GM21390 (cell line): ENCODE data around the gene TACC3.

Experiments used
- ATAC-seq: cut with Tn5 transposase; IDR thresholded peaks from one replicate; pipeline ENCODE4 v1.9.1; 2021; ENCODE audit not compliant: unreplicated experiment

The TACC3 gene

DNA sequence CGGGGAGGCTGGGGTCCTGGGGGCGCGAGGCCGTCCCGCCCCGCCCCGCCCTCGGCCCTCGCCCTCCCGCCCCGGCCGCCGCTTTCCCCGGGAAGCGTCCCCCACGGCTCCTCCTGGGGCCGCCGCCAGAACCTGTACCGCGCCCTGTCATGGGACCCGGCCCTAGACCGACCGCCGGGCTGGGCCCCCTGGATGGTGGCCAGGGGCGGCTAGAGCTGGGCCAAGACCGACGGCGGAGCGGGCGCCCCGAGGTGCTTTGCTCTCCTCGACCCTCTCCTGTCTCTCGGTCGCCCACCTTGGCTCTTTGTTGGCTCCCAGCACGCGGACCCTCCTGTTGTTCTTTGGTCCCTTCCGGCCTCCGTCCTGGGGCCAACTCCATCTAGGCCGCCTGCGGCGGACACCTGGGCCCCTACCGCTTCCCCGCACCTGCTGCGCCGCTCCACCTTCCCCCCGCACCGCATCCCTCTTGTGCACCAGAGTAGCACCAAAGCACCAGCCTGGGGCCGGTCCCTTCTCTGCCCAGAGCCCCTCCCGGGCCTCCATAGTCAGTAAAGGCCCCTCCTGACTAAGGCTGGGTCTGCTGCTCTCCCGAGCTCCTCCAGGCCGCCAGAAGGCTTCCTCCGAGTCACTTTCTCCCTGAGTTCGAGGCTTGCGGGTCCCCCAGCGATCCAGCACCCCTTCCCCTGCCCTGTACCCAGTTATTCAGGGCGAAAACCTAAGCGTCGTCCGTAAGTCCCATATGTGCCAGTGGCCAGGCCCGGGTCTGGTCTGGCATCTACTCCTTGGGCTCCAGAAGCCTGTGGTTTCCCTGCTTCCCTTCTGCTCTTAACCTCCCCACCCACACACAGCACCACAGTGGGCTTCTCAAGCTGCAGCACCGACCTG lies 587 bp downstream of the TACC3 start:
- ATAC-seq = no peak

DNA sequence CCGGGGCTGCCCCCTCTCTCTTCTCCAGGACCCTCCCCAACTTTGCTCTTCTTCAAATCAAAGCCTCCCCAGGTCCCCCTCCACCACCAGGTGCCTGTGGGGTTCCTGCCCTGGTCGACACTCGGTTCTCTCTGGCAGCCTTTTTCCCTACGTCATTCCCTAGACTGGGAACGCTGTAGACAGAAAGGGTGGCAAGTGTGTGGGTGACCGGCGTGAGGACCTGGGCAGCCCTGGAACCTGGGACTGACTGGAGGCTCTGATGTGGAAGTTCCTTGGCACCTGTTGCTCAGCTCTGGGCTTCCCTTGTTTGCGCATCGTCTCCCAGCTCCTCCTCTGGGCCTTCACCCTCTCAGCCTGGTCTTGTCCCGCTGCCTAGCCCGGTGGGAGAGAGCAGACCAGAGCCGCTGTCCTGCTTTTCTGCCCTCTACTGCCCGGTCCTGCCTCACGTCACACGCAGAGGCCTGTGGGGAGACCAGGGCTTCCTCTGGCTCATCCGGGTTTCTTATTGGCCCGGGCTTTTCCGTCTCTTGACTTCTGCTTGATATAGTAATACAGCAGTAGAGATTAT lies 1.3 kb downstream of the TACC3 start:
- ATAC-seq = no peak

DNA sequence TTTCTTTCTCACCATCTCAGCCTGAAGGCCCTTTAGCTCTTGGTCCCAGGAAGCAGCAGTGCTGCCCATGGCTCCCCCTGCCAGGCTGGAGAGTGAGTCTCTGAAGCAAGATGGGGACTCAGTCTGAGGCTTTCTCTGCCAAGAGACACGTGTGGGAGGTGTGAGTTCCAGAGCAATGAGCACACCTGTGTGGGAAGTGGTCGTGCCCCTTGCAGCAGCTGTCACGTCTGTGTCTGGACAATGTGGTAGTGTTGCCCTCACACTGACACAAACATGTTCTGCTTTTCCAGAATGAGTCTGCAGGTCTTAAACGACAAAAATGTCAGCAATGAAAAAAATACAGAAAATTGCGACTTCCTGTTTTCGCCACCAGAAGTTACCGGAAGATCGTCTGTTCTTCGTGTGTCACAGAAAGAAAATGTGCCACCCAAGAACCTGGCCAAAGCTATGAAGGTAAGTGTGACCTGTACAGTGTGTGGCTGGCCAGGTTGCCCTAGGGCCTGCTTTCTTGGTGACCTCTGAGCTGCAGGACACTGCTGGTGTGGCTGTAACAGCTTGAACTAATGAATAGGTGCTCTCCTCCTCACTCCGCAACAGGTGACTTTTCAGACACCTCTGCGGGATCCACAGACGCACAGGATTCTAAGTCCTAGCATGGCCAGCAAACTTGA lies 1.9 kb downstream of the TACC3 start:
- ATAC-seq = no peak

DNA sequence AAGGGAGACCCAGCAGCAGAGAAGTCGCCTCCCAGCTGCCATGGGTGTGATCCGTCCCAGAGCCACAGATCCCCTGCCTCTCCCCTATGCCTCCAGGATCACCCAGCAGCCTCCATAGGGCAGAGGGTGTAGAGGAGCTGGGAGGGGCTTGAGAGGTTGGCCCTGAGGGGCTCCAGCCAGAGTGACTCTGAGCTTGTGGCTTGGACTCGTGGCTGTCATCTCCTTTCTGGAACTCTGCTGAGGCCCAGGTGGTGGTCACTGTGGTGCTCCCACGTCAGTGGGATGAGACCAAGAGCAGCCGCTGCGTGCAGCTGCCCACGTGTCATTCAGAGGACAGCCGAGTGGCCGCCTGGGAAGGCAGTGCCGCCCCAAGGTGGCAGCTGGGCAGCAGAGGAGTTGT lies 4.2 kb downstream of the TACC3 start:
- no peak for ATAC-seq

DNA sequence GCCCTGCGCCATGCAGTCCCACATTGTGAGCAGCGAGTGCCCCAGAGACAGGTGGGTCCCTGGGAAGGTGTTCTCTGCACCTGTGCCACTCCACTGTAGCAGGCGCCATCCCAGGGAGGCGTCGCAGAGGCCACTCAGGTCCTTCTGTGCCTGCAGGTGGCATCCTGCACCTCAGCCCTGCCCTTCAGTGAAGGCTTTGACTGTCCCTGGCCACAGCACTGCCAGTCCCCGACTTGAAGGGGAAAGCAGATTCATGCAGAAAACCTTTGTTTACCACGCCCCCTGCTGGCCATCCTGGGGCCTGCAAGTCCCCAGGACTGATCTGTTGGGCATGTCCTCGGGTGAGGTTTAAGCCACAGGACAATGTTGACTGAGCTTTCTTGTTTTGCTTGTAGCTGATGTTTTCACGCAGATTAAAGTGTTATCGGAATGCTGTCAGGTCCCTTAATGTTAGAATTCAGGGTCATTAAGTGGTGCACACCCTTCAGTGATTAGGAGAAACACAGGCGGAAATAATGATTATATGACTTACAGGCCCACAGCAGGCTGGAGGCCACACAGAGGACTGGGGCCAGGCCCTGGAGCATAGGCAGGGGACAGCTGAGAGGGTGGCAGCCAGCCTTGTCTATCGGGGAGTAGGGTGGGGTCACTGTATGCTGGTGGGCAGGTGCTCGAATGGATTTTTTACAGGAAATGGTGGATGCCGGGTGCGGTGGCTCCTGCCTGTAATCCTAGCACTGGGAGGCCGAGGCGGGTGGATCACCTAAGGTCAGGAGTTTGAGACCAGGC lies 5.0 kb downstream of the TACC3 start:
- ATAC-seq = no peak

DNA sequence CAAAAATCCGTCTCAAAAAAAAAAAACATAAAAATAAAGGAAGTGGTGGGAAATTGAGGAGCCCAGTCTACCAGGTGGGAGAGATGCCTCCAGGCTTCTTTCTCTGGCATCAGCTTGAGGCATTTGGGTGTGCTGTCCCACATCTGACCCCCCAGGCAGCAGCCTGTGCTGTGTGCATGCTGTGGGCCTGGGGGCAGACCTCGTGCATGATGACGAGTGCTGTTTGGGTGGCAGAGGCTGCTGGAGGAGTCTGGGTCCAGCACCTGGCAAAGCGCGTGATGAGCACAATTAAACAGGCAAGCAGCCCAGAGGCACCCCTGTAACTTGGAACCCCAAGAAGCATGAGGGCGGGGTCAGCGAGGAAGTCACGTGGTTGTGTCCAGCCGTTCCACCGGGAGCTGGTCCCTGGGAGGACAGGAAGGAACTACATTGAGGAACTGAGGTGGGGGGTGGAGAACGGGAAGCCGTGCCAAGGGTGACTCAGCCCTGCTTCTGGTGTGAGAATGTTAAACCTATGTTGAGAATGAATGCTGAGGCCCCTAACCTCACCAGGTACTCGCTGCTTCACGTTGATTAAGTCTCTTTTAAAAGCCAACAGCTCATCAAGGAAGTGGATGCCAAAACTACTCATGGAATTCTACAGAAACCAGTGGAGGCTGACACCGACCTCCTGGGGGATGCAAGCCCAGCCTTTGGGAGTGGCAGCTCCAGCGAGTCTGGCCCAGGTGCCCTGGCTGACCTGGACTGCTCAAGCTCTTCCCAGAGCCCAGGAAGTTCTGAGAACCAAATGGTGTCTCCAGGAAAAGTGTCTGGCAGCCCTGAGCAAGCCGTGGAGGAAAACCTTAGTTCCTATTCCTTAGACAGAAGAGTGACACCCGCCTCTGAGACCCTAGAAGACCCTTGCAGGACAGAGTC lies 6.1 kb downstream of the TACC3 start:
- no peak for ATAC-seq

DNA sequence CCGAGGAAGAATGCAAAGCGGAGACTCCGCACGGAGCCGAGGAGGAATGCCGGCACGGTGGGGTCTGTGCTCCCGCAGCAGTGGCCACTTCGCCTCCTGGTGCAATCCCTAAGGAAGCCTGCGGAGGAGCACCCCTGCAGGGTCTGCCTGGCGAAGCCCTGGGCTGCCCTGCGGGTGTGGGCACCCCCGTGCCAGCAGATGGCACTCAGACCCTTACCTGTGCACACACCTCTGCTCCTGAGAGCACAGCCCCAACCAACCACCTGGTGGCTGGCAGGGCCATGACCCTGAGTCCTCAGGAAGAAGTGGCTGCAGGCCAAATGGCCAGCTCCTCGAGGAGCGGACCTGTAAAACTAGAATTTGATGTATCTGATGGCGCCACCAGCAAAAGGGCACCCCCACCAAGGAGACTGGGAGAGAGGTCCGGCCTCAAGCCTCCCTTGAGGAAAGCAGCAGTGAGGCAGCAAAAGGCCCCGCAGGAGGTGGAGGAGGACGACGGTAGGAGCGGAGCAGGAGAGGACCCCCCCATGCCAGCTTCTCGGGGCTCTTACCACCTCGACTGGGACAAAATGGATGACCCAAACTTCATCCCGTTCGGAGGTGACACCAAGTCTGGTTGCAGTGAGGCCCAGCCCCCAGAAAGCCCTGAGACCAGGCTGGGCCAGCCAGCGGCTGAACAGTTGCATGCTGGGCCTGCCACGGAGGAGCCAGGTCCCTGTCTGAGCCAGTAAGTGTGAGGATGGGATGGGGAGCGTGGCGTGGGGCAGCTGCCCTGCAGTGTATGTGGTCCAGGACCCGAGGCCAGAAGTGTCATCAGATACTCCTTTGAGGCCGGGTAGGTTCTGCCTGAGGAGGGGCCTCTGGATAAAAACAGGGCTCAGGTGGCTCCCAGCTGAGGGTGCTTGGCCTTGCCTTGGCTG lies 7.0 kb downstream of the TACC3 start:
- no peak for ATAC-seq

DNA sequence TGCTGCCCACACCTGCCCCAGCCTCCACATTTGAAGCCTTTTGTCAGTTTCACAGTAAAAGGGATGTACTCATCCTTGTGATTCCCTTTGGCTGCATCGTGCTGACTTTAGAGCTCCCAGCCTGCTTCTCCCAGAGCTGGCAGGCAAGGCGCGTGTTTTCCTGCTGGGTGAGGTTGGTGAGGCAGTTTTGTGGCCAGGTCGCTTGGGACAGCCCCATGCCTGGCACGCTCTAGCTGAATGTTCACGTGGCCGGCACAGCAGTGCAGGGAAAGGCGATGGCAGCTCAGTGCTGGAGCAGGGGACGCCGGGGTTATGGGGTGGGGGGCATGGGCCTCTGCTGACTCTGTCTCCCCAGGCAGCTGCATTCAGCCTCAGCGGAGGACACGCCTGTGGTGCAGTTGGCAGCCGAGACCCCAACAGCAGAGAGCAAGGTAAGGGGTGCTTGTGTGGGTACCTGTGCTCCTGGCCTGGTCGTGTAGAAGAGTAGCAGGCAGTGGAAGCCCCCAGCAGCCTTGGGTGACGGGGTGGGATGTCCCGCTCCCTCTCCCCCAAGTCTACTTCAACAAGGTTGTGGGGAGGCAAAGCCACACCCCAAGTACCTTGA lies 9.3 kb downstream of the TACC3 start:
- ATAC-seq = no peak

DNA sequence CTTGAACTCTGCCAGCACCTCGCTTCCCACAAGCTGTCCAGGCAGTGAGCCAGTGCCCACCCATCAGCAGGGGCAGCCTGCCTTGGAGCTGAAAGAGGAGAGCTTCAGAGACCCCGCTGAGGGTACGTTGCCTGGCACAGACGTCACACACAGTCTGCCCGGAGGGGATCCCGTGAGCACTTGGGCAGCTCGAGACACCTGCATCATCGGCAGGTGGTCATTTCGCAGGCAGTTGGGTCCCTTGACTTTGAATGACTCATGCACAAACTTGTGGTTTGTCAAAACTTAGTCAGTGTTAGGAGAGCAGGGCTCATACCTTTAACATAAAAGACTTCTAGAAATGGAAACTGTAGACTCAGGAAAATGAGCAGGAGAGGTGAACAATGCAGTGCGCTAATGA lies 9.9 kb downstream of the TACC3 start:
- no peak for ATAC-seq

DNA sequence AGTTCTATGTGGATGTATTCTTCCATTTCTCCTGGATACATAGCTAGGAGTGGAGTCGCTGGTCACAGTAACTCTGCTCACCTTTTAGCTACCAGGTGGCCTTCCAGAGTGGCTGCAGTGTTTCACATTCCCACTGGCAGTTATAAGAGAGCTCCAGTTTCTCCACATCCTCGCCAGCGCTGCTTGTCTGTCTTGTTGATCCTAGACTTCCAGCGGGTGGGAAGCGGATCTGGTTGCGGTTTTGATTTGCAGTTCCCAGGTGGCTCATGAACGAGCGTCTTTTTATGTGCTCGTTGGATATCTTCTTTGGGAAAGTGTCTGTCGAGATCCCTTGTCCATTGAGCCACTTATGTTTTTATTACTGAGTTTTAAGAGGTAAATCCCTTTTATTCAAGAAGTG lies 11.6 kb downstream of the TACC3 start:
- ATAC-seq = no peak

DNA sequence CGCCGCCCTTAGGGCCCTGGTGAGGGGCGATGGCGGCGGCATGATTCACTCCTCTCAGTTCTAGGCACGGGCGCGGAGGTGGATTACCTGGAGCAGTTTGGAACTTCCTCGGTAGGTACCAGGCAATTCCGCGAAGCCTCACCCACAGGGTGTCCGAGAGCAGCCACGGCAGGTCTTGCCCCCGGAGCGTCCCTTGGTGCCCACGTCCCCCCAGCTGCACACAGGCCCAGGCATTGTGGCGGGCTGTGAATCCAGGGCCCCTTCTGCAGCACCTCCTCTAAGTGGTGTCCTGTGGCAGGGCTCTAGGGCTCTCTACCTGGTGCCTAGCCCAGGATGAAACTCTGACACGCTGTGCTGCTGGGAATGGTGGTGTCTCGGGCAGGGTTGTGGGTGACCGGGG lies 13.9 kb downstream of the TACC3 start:
- no peak for ATAC-seq

DNA sequence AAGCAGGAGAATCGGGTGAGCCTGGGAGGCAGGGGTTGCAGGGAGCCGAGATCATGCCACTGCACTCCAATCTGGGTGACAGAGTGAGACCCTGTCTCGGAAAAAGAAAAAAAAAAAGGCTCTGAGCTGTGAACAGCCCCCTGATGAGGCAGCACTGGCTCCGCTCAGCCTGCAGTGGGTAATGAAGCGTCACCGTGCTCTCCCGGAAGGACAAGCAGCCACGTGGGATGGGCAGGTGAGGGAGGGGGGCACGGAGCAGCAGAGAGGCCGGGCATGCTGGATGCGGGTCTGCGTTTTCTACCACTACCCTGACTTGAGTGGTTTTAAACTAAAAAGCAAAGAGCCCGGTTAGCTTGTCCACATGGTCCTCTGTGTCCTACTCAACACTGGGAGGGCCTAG lies 15.5 kb downstream of the TACC3 start:
- no peak for ATAC-seq

DNA sequence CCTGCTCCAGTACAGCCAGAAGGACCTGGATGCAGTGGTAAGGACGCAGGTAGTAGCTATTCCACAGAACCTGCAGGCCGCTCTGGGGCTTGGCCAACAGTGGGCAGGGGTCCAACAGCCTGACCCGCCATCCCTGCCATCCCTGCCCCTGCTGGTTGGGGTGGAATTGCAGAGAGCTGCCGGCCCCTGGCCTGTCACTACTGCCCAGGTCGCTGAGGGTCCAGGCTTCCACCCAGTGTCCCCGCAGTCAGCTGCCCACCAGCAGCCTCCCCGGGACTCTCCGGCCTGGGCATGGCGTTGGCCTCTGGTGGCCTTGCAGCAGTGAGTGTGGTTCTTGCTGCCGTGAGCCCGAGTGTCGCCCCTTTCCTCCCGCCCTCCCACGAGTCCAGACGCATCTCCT lies 16.3 kb downstream of the TACC3 start:
- no peak for ATAC-seq

DNA sequence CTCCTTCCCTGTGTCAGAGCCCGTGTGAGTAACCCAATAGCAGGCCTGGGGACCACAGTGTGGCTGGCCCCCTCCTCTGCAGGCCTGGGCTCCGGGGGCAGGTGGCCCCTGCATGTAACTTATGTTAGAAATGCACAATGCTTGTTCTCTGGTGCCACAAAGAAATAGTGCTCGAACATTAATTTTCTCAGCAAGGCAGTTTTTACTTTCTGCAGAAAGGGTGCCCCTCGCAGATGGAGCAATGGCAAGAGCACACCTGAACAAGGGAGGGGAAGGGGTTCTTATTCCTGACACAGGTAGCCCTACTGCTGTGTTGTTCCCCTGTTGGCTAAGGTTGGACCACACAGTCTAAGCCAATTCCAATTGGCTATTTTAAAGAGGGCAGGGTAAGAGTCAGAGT lies 17.1 kb downstream of the TACC3 start:
- no peak for ATAC-seq

DNA sequence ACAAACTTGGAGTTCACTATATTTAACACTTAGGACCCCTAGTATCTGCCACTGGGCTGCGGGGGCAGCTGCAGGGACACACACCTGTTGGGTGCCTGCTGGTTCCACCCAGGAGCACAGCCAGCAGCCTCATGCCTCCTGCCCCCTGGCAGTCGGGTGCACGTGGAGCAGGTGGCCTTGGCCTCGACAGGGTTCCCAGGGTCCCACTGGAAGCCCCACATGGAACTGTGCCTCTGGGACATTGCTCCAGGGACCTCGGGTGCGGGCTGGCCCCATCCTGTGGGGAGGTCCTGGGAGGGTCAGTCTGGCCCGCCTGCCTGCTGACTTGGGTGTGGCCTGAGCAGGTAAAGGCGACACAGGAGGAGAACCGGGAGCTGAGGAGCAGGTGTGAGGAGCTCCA lies 18.0 kb downstream of the TACC3 start:
- no peak for ATAC-seq

DNA sequence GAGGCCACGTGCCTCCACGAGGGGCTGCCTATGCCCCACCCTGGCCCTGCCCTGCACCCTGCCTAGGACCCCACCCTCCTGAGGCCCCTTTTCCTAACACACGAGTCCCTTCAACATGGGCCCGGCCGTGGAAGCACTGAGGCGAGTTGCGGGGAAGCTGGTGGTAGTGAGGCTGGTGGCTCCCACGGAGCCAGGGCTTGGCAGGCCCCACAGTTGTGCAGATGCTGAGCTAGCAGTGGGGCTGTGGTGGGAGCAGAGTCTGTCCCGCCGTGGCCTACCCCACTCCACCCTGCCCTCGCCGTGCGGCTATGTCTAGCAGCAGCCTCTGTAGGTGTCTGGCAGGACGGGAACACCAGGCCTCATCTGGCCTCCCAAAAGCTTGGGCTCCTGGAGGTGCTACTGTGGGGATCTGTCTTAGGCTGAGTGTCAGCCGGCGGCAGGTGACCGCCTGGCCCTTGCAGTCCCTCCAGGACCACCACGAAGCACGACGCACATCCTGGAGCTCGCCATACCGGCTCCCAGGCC lies 18.8 kb downstream of the TACC3 start:
- ATAC-seq = no peak

DNA sequence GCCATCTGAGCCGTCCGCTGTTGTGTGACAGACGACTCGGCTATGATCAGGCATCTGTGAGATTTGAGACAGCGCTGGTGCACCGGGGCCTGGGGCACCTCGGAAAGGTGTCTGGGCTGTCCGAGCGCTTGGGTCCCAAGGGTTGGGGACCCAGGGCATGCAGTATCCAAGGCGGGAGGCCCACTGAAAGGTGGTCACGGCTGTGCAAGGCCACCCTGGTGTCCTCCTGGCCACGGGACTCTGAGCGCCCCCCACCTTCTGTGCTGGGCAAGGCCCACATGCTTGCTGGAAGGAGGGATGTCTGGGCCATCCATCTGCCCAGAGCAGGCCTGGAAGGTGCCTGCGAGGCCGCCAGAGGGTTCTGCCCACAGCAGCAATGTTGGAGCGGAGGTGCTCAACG lies 19.9 kb downstream of the TACC3 start:
- ATAC-seq = no peak

DNA sequence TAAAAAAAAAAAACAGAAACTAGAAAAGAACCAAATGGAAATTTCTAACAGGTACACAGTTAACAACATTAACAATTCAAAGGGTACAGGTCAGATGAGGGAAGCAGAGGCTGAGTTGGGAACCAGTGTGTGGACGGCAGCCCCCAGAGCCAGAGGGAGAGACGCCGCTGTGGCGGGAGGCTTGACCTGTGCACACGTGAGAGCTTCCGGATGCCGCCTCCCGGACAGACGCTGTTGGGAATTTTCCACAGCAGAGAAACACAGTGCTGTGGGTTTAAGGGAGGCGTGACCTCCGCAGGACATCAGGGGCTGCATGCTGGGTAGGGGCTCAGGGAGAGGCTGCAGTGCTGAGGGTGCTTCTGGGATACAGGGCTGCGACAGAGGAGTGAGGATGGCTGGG lies 22.2 kb downstream of the TACC3 start:
- ATAC-seq = no peak

DNA sequence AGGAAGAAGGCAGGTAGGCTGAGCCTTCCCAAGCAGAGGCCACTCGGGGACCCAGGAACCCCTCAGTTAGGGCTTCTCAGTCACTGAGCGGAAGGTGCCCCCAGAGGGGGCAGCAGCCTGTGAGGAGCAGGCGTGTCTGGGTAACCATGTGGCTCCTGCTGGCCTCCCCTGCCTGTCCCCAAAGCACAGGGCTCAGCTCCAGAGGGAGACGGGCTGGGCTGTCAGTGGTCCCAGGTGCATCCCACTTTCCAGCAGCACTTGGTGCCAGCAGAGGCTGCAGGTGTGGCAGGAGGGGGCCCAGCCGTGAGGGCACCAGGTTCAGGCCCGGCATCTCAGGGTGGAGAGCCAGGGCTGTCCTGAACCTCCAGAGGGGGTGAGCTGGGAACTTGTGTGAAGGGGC lies 22.7 kb downstream of the TACC3 start:
- no peak for ATAC-seq
